ENCODE measurements around the gene ATXN1. TPM values are rescaled to one million over a fixed set of nuclear protein-coding genes. Genes with fewer than 3 reads are reported as not detected.

Gene ATXN1
- total RNA-seq, 1 experiment from 2014 or later = 27.0 TPM

DNA sequence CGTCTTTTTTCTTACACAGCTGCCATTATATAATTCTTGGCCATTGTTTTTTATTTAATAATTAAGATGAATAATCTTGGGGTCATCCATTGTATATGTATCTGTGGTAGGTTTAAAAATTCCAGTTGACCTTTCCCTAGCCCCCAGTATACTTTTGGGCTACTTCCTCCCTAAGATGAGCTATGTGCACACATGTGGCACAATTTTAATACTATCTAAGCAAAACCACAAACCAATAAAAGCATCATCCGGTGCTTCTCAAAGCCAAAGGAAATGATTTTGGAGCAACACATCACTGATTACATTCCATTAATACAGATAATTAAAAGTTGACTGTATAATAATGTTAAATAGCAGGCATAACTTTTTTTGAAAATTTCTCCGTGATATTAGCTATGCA, 161.2 kb downstream of the ATXN1 start:
- intact Hi-C loops (cut with micrococcal nuclease) = no loop called here
- Histone ChIP-seq H4K20me1 (ENCODE audit: low read length) (no peaks in the 10 kb centered on the region), H3K4me2 (ENCODE audit: low read length) (no peak overlapping the region), H3K9me2 (replicated peaks; ENCODE audit: low read length) (no peaks in the 10 kb centered on the region), H3K27ac (ENCODE audit: low read length) (no peak overlapping the region), H3K9me3 (ENCODE audit: low read length) (no peaks in the 10 kb centered on the region), H3K27me3 (ENCODE audit: low read length) (no peaks in the 10 kb centered on the region), H3K4me1 (ENCODE audit: insufficient read depth, low read length) (no peaks in the 10 kb centered on the region), H3F3A (ENCODE audit: low read length, unreplicated experiment) (no peaks in the 10 kb centered on the region), H3K9ac (ENCODE audit: low read length) (no peak overlapping the region), H3K4me3 (ENCODE audit: low read length) (no peak overlapping the region), H2AFZ (ENCODE audit: low read length) (no peak overlapping the region), H3K79me2 (ENCODE audit: low read length) (no peaks in the 10 kb centered on the region), H3K36me3 (ENCODE audit: low read depth, low read length) (no peaks in the 10 kb centered on the region)
- BruUV-seq (replicated peaks) = no TSS peak
- CTCF ChIA-PET = no interaction called here
- TF ChIP-seq, protein P1, sequence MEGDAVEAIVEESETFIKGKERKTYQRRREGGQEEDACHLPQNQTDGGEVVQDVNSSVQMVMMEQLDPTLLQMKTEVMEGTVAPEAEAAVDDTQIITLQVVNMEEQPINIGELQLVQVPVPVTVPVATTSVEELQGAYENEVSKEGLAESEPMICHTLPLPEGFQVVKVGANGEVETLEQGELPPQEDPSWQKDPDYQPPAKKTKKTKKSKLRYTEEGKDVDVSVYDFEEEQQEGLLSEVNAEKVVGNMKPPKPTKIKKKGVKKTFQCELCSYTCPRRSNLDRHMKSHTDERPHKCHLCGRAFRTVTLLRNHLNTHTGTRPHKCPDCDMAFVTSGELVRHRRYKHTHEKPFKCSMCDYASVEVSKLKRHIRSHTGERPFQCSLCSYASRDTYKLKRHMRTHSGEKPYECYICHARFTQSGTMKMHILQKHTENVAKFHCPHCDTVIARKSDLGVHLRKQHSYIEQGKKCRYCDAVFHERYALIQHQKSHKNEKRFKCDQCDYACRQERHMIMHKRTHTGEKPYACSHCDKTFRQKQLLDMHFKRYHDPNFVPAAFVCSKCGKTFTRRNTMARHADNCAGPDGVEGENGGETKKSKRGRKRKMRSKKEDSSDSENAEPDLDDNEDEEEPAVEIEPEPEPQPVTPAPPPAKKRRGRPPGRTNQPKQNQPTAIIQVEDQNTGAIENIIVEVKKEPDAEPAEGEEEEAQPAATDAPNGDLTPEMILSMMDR (conservative IDR thresholded peaks at IDR 0.05; ENCODE audit: low read depth, low read length) = no peak
- TF ChIP-seq EZH2phosphoT487 (IDR thresholded peaks at IDR 0.05; ENCODE audit: borderline replicate concordance, low read length) (no peak), EZH2 (IDR thresholded peaks at IDR 0.05; ENCODE audit: low read length, unreplicated experiment) (no peak)
- POLR2A ChIA-PET (ENCODE audit: unreplicated experiment) = no interaction called here
- DNase-seq (no peak), ATAC-seq (no peak)

DNA sequence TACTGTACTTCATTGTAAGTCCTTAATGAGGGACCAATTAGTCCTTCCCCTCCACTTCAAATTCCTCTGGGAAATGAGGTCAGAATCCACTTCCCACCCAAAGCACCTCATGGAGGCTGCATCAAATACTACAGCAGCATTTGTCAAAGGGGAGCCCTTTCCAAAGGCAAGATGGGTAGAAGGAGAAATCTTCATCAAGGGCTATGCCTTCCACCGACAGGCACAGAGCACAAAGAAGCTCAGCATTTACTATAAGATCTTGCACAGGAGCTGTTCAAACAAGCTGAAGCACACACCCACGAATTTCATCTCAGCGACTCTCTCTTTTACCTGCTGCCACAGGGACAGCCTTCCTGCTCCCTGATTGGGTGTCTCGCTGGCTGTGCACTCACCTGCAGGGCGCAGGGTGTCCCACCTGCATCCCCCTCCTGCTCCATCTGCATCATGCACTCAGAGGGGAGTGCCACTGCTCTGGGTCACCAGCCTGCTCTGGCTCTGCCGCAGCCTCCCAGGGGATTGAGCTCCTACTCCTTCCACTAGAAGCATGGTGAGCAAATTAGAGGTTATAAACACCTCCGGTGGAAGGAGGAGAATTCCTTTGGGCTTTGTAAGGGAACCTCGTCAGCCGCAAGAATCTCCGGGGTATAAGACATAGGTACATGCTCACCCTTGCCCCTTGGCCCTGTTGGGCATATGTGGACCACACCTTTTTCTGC, 164.5 kb downstream of the ATXN1 start:
- DNase-seq = no peak
- ATAC-seq = no peak
- H2AFZ ChIP-seq (ENCODE audit: low read length) = no peak overlapping the region
- intact Hi-C loops (cut with micrococcal nuclease) = no loop called here
- H3K9me2 ChIP-seq (replicated peaks; ENCODE audit: low read length) = no peaks in the 10 kb centered on the region
- no peak overlapping the region for H3K4me3 ChIP-seq (ENCODE audit: low read length)
- BruUV-seq (replicated peaks) = no TSS peak
- H3K27ac ChIP-seq (ENCODE audit: low read length) = no peak overlapping the region
- H3K27me3 ChIP-seq (ENCODE audit: low read length) = no peaks in the 10 kb centered on the region
- H3K9ac ChIP-seq (ENCODE audit: low read length) = no peak overlapping the region
- H3K9me3 ChIP-seq (ENCODE audit: low read length) = no peaks in the 10 kb centered on the region
- no peaks in the 10 kb centered on the region for H3K36me3 ChIP-seq (ENCODE audit: low read depth, low read length)
- no peaks in the 10 kb centered on the region for H3K79me2 ChIP-seq (ENCODE audit: low read length)
- no peaks in the 10 kb centered on the region for H3F3A ChIP-seq (ENCODE audit: low read length, unreplicated experiment)
- POLR2A ChIA-PET (ENCODE audit: unreplicated experiment) = no interaction called here
- TF ChIP-seq EZH2phosphoT487 (IDR thresholded peaks at IDR 0.05; ENCODE audit: borderline replicate concordance, low read length) (no peak), EZH2 (IDR thresholded peaks at IDR 0.05; ENCODE audit: low read length, unreplicated experiment) (no peak)
- TF ChIP-seq, protein P1 (conservative IDR thresholded peaks at IDR 0.05; ENCODE audit: low read depth, low read length) = no peak
- H4K20me1 ChIP-seq (ENCODE audit: low read length) = no peaks in the 10 kb centered on the region
- no peak overlapping the region for H3K4me2 ChIP-seq (ENCODE audit: low read length)
- CTCF ChIA-PET = no interaction called here
- no peaks in the 10 kb centered on the region for H3K4me1 ChIP-seq (ENCODE audit: insufficient read depth, low read length)

DNA sequence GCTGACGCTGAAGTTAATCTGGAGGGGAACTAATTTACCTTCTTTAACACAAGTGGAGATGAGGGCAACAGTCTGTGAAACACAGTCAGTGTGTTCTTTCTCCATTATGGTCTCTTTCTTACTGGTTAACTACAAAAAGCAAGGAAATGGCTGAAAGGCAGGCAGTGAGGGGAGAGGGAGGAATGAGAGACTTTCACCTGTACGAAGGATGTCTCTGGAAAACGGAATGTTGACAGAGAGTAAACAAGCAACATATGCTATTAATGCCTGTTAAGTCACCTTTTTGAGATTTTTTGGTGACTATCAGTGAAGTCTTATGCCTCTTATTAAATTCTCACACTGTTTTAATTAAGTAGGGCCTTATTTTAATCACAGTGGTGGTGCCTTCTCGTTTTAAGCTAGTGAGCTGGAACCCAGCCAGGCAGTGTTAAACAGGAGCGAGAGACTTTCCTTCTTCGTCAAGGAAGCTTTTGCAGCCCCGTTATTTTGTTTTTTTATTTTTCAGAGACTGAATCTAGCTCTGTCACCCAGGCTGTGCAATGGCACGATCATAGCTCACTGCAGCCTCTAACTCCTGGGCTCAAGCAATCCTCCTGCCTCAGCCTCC, 165.6 kb downstream of the ATXN1 start:
- ATAC-seq = no peak
- CTCF ChIA-PET = no interaction called here
- BruUV-seq (replicated peaks) = no TSS peak
- H3K9me3 ChIP-seq (ENCODE audit: low read length) = no peaks in the 10 kb centered on the region
- no peaks in the 10 kb centered on the region for H3K79me2 ChIP-seq (ENCODE audit: low read length)
- DNase-seq = no peak
- H3K9ac ChIP-seq (ENCODE audit: low read length) = no peak overlapping the region
- no peak overlapping the region for H3K4me3 ChIP-seq (ENCODE audit: low read length)
- H3K9me2 ChIP-seq (replicated peaks; ENCODE audit: low read length) = no peaks in the 10 kb centered on the region
- no peaks in the 10 kb centered on the region for H3F3A ChIP-seq (ENCODE audit: low read length, unreplicated experiment)
- H3K27ac ChIP-seq (ENCODE audit: low read length) = no peak overlapping the region
- no peaks in the 10 kb centered on the region for H3K27me3 ChIP-seq (ENCODE audit: low read length)
- no peaks in the 10 kb centered on the region for H3K36me3 ChIP-seq (ENCODE audit: low read depth, low read length)
- H2AFZ ChIP-seq (ENCODE audit: low read length) = no peak overlapping the region
- POLR2A ChIA-PET (ENCODE audit: unreplicated experiment) = no interaction called here
- H3K4me1 ChIP-seq (ENCODE audit: insufficient read depth, low read length) = no peaks in the 10 kb centered on the region
- intact Hi-C loops (cut with micrococcal nuclease) = no loop called here
- TF ChIP-seq EZH2 (IDR thresholded peaks at IDR 0.05; ENCODE audit: low read length, unreplicated experiment) (no peak), EZH2phosphoT487 (IDR thresholded peaks at IDR 0.05; ENCODE audit: borderline replicate concordance, low read length) (no peak)
- TF ChIP-seq, protein P1 (conservative IDR thresholded peaks at IDR 0.05; ENCODE audit: low read depth, low read length) = no peak
- no peaks in the 10 kb centered on the region for H4K20me1 ChIP-seq (ENCODE audit: low read length)
- H3K4me2 ChIP-seq (ENCODE audit: low read length) = no peak overlapping the region

Data from PC-3 (cell line).